Frontal cortex (tissue), 4 donors: ENCODE measurements around the gene OCIAD1. TPM values are rescaled to one million over a fixed set of nuclear protein-coding genes. Genes with fewer than 3 reads are reported as not detected.
"Not testable (repeated sequence)": the region's sequence is repeated elsewhere in the genome, so short reads cannot be mapped to it uniquely, and the experiment has no call there.

Source experiments
- DNase-seq, 2 donors: peaks; one replicate each; pipeline ENCODE4 v3.0.0; 2012; ENCODE audit warnings: low spot score in 2 of 2
- FAIRE-seq: peaks from 2 replicates; lab custom pipeline; 2012; peaks lifted over from hg19 to GRCh38; lab: Jason Lieb, UNC
- total RNA-seq: library from RNA; depleted of rRNA; stranded (reverse); fragments of >200 nt; gene quantifications from one replicate; pipeline ENCODE4 v1.2.3, GENCODE V29; 2014
- donor health status: control.
- donor health status: control.
- donor health status: control.

OCIAD1 gene
- total RNA-seq, 1 donor from 2014 or later: 179 TPM

- no peak for DNase-seq
- FAIRE-seq: no peak
Observed at GRCh38 chr4:48877827-48878535, 47.1 kb downstream of the OCIAD1 start.

GRCh38 chr4:48879561-48880442, 48.9 kb downstream of the OCIAD1 start:
- FAIRE-seq (no peak), DNase-seq (no peak)

- FAIRE-seq, DNase-seq: not testable (repeated sequence)
Observed at GRCh38 chr4:48881646-48882045, 50.8 kb downstream of the OCIAD1 start.

GRCh38 chr4:48889750-48890149, 58.9 kb downstream of the OCIAD1 start:
- not testable (repeated sequence) for DNase-seq, FAIRE-seq

GRCh38 chr4:48891028-48891619, 60.2 kb downstream of the OCIAD1 start:
- FAIRE-seq (no peak), DNase-seq (no peak)

- DNase-seq: no peak
- FAIRE-seq: no peak
Observed at GRCh38 chr4:48896845-48897244, 66.0 kb downstream of the OCIAD1 start.

GRCh38 chr4:48898733-48899431, 68.0 kb downstream of the OCIAD1 start:
- FAIRE-seq: no peak
- no peak for DNase-seq

- DNase-seq (no peak), FAIRE-seq (no peak)
Observed at GRCh38 chr4:48899432-48899749, 68.5 kb downstream of the OCIAD1 start.

- FAIRE-seq: no peak
- no peak for DNase-seq
Observed at GRCh38 chr4:48899950-48900349, 69.1 kb downstream of the OCIAD1 start.

GRCh38 chr4:48901196-48901595, 70.3 kb downstream of the OCIAD1 start:
- FAIRE-seq (no peak), DNase-seq (no peak)

- no peak for FAIRE-seq
- DNase-seq: no peak
Observed at GRCh38 chr4:48902266-48902665, 71.4 kb downstream of the OCIAD1 start.

- FAIRE-seq: no peak
- DNase-seq: no peak
Observed at GRCh38 chr4:48904101-48904500, 73.2 kb downstream of the OCIAD1 start.

GRCh38 chr4:48904541-48905142, 73.8 kb downstream of the OCIAD1 start:
- DNase-seq (no peak), FAIRE-seq (no peak)

- DNase-seq (no peak), FAIRE-seq (no peak)
Observed at GRCh38 chr4:48905363-48906015, 74.6 kb downstream of the OCIAD1 start.

- DNase-seq (peak; percentile 34 to 49), FAIRE-seq (no peak)
Observed at GRCh38 chr4:48906206-48907173, 75.6 kb downstream of the OCIAD1 start, which contains the start of gene OCIAD2. TSS of gene OCIAD2 (minus strand) at chr4:48906774. CDS start at chr4:48904549, 2,225 bp downstream.

- DNase-seq: no peak
- no peak for FAIRE-seq
Observed at GRCh38 chr4:48907706-48908477, 77.0 kb downstream of the OCIAD1 start.

- FAIRE-seq (no peak), DNase-seq (no peak)
Observed at GRCh38 chr4:48908687-48909086, 77.8 kb downstream of the OCIAD1 start.
